GM19328 (cell line): ENCODE results near the gene BHLHE23.

Experiments used
- ATAC-seq: cut with Tn5 transposase; IDR thresholded peaks from one replicate; pipeline ENCODE4 v1.9.1; 2021; ENCODE audit warnings: mild to moderate bottlenecking, moderate library complexity; ENCODE audit not compliant: unreplicated experiment

The BHLHE23 gene

GRCh38 chr20:63006540-63007359, at the start of gene BHLHE23:
Gene BHLHE23, minus strand, starts transcription at chr20:63006964. Its CDS starts 190 bp downstream, at chr20:63006774.
- ATAC-seq, result no peak

DNA sequence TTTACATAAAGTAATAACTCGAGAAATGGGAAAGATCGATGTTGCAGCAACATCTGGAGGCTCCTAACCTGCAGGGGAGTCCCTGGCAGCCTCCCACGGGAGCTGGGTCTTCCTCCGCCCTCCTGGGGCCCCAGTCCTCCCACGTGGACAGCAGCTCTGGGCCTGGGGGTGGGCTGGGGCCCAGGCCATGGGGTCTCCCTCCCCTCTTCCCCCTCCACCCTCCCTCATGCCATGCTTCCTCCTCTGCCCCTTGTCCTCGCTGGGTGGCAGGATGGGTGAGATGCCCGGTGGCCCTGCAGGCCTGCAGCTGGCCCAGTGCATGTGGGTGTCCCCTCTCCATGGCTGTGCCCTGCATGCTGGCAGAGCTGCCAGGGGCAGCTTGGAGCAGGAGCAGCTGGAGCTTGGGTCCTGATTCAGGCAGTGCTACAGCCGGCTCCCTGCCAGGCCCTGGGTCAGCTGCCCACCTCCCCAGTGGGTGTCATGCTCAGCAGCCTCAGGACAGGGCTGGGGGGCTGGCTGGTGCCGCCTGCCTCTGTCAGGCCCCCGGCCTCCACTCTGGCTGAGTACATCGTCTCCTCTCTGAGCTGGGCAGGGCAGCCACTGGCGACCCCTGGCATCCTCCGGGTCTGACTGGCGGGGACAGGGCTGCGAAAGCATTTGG, 48.9 kb upstream of the BHLHE23 start:
- no peak for ATAC-seq

DNA sequence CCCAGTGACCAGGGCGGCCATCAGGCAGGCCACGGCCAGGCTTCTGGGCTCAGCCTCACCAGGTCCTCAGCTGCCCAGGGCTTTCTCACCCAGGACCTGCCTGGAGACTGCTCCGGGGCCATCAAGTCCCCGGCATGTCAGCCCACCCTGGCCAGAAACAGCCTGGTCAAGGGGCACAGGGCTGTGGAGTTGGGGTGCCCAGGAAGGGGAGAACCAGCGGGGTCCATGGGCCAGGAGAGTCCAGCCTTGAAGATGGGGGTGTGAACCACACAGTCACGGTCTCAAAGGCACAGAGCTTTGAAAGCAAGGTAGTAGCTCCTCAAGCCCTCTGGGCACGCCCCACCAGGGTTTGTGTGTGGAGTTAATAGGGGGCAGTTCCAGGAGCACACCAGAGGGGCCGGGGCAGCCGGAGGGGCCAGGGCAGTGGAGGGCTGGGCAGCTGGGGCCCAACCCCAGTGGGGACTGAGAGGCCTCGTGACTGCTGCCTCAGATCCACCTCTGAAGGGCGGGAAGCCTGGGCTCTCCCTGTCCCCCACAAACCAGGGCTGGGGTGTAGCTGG, 48.0 kb upstream of the BHLHE23 start:
- no peak for ATAC-seq

- no peak for ATAC-seq
Measured at GRCh38 chr20:63054103-63054474, 47.3 kb upstream of the BHLHE23 start.

GRCh38 chr20:63053432-63054102, 46.8 kb upstream of the BHLHE23 start:
- ATAC-seq, result no peak

- ATAC-seq, result no peak
Measured at GRCh38 chr20:63052571-63053431, 46.0 kb upstream of the BHLHE23 start.

DNA sequence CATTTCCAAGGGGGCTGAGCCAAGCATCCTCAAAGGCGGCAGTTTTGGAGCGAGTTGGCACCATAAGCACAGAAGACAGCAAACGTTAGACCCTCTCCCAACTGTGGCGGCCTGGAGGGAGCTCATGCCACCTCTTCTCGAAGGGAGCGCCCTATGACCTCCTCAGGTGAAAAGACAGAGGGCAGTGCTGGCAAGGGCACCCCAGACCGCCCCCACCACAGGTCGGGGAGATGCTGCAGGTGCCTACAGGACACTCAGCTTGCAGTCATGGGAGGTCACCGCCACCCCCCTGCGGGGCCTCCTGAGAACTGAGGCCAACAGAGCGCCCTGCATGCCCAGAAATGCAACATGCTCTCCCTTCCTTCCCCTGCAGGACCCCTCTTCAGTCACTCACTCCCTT, 45.1 kb upstream of the BHLHE23 start:
- ATAC-seq, result no peak

DNA sequence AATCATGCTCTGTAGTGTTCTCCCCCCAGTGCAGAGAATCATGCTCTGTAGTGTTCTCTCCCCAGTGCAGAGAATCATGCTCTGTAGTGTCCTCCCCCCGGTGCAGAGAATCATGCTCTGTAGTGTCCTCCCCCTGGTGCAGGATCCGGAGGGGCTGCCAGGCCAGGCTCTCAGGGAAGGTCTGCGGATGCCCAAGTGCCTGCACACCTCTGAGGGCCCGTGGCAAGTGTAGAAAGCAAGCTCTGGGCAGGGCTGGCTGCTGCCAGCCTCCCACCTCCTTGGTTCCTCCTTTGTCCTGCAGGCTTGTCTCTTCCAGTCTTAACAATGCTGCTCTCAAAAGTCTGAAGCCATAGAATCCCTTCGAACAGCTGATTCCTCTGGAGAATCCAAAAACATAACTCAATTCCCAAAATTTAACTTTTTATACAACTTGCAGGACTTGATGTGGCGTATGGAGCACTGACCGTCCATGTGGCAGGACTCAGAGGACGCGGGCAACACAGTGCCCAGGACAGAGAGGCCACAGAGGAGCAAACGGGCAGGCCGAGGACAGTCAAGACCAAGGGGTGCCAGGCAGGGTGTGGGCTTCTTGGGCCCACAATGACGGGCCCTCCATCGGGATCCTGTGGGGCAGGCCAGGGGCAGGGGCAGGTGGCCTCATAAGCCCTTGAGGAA, 44.6 kb upstream of the BHLHE23 start:
- ATAC-seq, result no peak

GRCh38 chr20:63050406-63050805, 43.6 kb upstream of the BHLHE23 start:
- no peak for ATAC-seq

DNA sequence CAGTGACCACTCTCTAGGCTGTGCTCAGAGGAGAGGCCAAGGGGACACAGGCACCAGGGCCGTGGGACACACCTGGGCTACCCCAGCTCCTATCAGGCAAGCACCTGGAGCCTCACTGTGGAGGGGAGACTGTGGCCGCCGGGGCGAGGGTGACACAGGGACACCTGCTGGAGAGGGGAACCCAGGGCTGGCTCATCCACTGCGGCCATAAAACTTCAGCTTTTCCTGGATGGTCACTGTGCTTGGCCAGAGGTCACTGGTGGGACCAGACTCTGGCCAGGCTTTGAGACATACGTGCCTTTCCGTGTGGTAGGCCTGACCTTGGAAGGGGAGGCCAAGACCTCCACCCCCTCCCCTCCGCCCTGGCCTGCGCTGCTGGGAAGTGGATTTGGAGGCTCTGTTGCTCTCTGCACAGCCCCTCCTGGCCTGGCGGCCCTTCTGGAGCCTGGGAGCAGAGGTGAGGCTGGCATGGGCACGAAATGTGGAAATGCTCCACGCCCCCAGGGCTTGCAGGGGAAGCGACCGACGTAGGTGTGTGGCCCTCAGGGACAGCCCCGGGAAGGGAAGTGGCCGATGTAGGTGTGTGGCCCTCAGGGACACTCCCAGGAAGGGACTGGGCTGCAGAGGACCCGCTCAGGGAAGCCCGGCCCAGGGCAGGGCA, 42.9 kb upstream of the BHLHE23 start:
- ATAC-seq, result no peak

GRCh38 chr20:63049191-63049518, 42.4 kb upstream of the BHLHE23 start:
- no peak for ATAC-seq

DNA sequence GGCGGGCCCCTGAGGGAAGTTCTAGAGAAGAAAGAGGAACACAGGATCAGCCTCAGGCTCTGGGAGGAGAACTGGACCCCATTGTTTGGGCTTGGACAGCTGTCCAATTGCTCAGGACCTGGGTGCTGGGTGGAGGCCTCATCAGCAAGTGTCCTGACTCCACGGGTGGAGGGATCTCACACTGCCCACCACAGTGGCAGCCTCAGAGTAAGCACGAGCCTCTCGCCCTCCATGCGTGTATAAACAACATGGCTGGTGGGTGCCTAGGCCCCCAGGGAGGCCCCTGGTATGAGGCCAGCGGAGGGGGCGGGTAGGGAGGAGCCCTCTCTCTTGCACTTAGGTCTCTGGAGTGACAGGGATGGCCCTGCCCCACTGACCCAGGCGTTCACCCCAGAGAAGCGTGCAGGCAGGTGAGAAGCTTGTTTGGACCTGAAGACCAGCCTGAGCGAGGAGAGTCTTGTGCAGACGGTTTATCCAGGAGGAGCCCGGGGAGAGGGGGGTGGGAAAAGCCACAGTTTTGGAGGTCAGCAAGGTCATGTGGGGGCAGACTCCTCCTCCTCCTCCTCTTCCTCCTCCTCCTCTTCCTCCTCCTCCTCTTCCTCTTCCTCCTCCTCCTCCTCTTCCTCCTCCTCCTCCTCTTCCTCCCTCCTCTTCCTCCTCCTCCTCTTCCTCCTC, 41.9 kb upstream of the BHLHE23 start:
- no peak for ATAC-seq

GRCh38 chr20:63047946-63048345, 41.2 kb upstream of the BHLHE23 start:
- no peak for ATAC-seq

- no peak for ATAC-seq
Measured at GRCh38 chr20:63047267-63047666, 40.5 kb upstream of the BHLHE23 start.

- ATAC-seq, result no peak
Measured at GRCh38 chr20:63046841-63047240, 40.1 kb upstream of the BHLHE23 start.

DNA sequence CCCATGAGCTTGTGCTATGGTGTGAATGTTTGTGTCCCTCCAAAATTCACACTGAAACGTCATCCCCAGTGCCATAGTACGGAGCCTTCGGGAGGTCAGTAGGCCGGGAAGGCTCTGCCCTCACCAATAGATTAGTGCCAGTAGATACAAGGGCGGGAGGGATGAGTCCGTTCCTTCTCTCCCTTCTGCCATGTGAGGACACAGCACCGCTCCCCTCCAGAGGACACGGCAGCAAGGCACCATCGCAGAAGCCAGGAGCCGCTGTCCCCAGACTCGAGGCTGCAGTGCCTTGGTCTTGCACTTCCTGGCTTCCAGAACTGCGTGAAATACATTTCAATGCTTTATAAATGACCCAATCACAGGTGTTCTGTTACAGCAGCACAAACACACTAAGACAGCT, 39.2 kb upstream of the BHLHE23 start:
- no peak for ATAC-seq

DNA sequence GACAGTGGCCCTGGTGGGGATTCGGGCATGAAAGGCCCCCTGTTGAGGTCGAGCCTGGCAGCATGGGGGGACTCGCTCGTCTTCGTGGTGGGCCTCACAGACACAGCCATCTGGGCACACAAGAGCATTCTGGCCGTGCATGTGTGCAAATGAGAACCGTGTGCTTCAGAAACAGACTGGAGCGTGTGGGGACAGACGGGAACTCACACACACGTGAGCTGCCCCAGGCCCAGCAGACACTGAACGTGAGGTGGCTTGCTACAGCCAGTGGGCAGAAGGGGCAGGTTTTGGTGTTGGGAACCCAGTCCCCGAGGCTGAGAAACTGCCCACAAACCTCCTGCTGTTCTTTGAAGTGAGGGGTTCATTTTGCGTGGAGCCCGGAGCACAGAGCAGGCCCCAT, 38.6 kb upstream of the BHLHE23 start:
- ATAC-seq, result no peak

DNA sequence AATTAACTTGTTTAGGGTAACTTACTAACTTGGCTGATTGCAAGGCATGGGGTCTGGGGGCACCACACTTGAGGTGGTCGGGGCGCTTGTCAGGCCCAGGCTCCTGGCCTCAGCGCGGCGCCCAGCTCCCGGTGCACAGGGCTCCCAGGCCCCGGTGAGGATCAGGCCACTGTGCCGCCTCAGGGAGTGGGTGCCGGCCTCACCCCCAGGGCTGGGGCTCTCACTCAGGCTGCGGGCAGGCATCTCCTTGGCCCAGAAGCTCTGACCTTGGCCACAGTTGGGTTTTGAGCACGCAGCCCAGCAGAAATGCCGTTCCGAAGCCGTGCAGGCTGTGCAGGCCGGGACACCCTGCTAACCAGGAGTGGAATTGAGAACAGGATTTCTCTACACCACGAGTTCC, 37.8 kb upstream of the BHLHE23 start:
- no peak for ATAC-seq

DNA sequence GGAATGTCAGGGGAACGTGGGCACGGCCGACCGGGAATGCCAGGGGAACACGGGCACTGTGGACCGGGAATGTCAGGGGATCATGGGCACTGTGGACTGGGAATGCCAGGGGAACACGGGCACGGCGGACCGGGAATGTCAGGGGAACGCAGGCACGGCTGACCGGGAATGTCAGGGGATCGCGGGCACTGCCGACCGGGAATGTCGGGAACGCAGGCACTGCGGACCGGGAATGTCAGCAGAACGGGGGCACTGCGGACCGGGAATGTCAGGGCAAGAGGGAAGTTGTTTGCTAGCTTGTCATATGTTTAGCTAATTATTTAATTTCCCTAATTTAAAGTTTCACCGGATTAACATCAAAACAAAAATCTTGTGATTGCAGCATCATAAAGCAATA, 37.4 kb upstream of the BHLHE23 start:
- ATAC-seq, result no peak
